K562 (cell line): Measurements from ENCODE around the gene TRABD. TPM values are rescaled to one million over a fixed set of nuclear protein-coding genes. Genes with fewer than 3 reads are reported as not detected.
A peak's percentile ranks its signal among the peaks of the same experiment; 100 is the strongest.

ENCODE experiments used
- ATAC-seq: fragments of 200-7000 bp; cut with Tn5 transposase; 3 replicates; pipeline ENCODE4 v1.9.1; 2020; ENCODE audit warnings: moderate library complexity
- BruUV-seq: library from RNA; stranded (reverse); fragments of 400-500 nt; replicated peaks from 2 replicates; lab custom pipeline; 2021; lab: Mats Ljungman, UMichigan
- CTCF ChIA-PET: fragments of 300-600 bp; formaldehyde crosslinking; extraction: SDS; loops from one replicate; lab custom pipeline; 2021; ENCODE audit warnings: low intra/inter-chr PET ratio; lab: Yijun Ruan, JAX
- POLR2A ChIA-PET: fragments of 300-600, 350-650 bp; sonication (Branson Sonifier 250); formaldehyde crosslinking; extraction: SDS; loops from one replicate; lab custom pipeline; 2021; ENCODE audit warnings: antibody characterized with exemption, inconsistent platforms; lab: Yijun Ruan, JAX
- DNase-seq, 4 experiments: peaks; one replicate each; pipeline versions ENCODE4 v3.0.0 to v3.0.0-alpha.2; 2011 to 2018; ENCODE audit warnings: low spot score in 3 of 4, mixed read lengths in 3 of 4; ENCODE audit errors: extremely low read depth in 1 of 4
- FAIRE-seq: peaks from 2 replicates; lab custom pipeline; 2011; peaks lifted over from hg19 to GRCh38; lab: Jason Lieb, UNC
- H2AFZ ChIP-seq: 2 replicates; pipeline ENCODE4 v1.6.0; 2011; ENCODE audit warnings: low read depth, low read length, control low read depth, inconsistent platforms
- H3K27ac ChIP-seq: fragments of 200-600 bp; 3 replicates; pipeline ENCODE4 v1.8.0; 2011; ENCODE audit warnings: low read depth, mild to moderate bottlenecking, control low read depth, inconsistent platforms, low read length, moderate library complexity, mixed read lengths; ENCODE audit errors: extremely low read depth
- H3K27me3 ChIP-seq, 2 experiments: fragments of 300-600 bp in 1 of 2; 2 replicates in 1 of 2; 3 replicates in 1 of 2; pipeline versions ENCODE4 v1.6.0 to v1.8.0; 2011; ENCODE audit warnings: inconsistent platforms in 2 of 2, low read length in 2 of 2, mild to moderate bottlenecking in 1 of 2, mixed read lengths in 1 of 2, moderate library complexity in 1 of 2; ENCODE audit not compliant: control insufficient read depth in 2 of 2, insufficient read depth in 2 of 2
- H3K36me3 ChIP-seq: fragments of 300-600 bp; 3 replicates; pipeline ENCODE4 v1.8.0; 2011; ENCODE audit warnings: mild to moderate bottlenecking, low read length, inconsistent platforms; ENCODE audit not compliant: control insufficient read depth, insufficient read depth
- H3K4me1 ChIP-seq, 2 experiments: fragments of 200-600 bp in 1 of 2; replicated peaks in 1 of 2; 2 replicates in 1 of 2; 3 replicates in 1 of 2; pipeline versions ENCODE4 v1.5.1 to v1.8.0; 2011; ENCODE audit warnings: inconsistent platforms in 2 of 2, low read length in 2 of 2, mild to moderate bottlenecking in 1 of 2, mixed read lengths in 1 of 2, moderate library complexity in 1 of 2; ENCODE audit not compliant: control insufficient read depth in 2 of 2, insufficient read depth in 2 of 2
- H3K4me2 ChIP-seq: 2 replicates; pipeline ENCODE4 v1.6.1; 2011; ENCODE audit warnings: low read length, control low read depth, inconsistent platforms, mixed read lengths; ENCODE audit not compliant: insufficient read depth
- H3K4me3 ChIP-seq: fragments of 200-600 bp; sonication (generic), shearing (Covaris generic); 2 replicates; pipeline ENCODE4 v1.5.1; 2016; ENCODE audit warnings: control low read depth, inconsistent platforms
- H3K79me2 ChIP-seq: fragments of 200-600 bp; 3 replicates; pipeline ENCODE4 v1.8.0; 2011; ENCODE audit warnings: low read length, inconsistent platforms; ENCODE audit not compliant: control insufficient read depth, insufficient read depth
- H3K9ac ChIP-seq, 2 experiments: 2 replicates each; pipeline versions ENCODE4 v1.6.0 to v1.6.1; 2011; ENCODE audit warnings: low read depth in 2 of 2, low read length in 2 of 2, control low read depth in 1 of 2, inconsistent platforms in 1 of 2, mild to moderate bottlenecking in 1 of 2, mixed read lengths in 1 of 2; ENCODE audit not compliant: insufficient read depth in 1 of 2
- H3K9me1 ChIP-seq: one replicate; pipeline ENCODE4 v1.6.0; 2011; ENCODE audit warnings: inconsistent platforms, mild to moderate bottlenecking, low read length, moderate library complexity; ENCODE audit not compliant: control insufficient read depth, insufficient read depth
- H3K9me3 ChIP-seq: replicated peaks from 2 replicates; pipeline ENCODE4 v1.5.1; 2011; ENCODE audit warnings: low read depth, low read length, inconsistent platforms; ENCODE audit not compliant: control insufficient read depth, insufficient read depth
- H4K20me1 ChIP-seq: replicated peaks from 2 replicates; pipeline ENCODE4 v1.6.1; 2011; ENCODE audit warnings: low read length, inconsistent platforms, mixed read lengths; ENCODE audit not compliant: control insufficient read depth, insufficient read depth
- RREB1 ChIP-seq: fragments of 250-450 bp; sonication (Bioruptor Pico); IDR thresholded peaks from 2 replicates; pipeline ENCODE4 v1.4.0; 2020
- ZNF696 ChIP-seq: fragments of 250-450 bp; sonication (Bioruptor Pico); conservative IDR thresholded peaks from 2 replicates; pipeline ENCODE4 v1.4.0; 2020; ENCODE audit warnings: mild to moderate bottlenecking, moderate library complexity
- WGBS: fragments of 100-300 bp; shearing (Covaris generic); methylation state at CpG from one replicate; pipeline ENCODE4 v1.1.6; 2016; ENCODE audit warnings: low coverage, mixed read lengths; ENCODE audit not compliant: insufficient coverage; ENCODE audit errors: missing lambda C conversion rate; 5-methylcytosine and 5-hydroxymethylcytosine counted together
- in situ Hi-C: fragments of 300-500 bp; cut with MboI; formaldehyde crosslinking; loops from 4 replicates; pipeline ENCODE4 v1.15.0; 2018; ENCODE audit warnings: inconsistent platforms, mixed read lengths
- intact Hi-C: fragments of 100-400 bp; cut with micrococcal nuclease; formaldehyde crosslinking; loops from 2 replicates; pipeline ENCODE4 v1.14.2; 2022
- polyA plus RNA-seq, 8 experiments: library from polyadenylated mRNA; depleted of rRNA in 4 of 8; stranded (reverse) in 5 of 8; unstranded in 3 of 8; fragments of >200 nt; fragmentation: Nextera tagmentation in 2 of 8; fragmentation: Illumina TruSeq in 1 of 8; extraction: Ambion mirVana in 2 of 8; extraction: Trizol in 1 of 8; gene quantifications; 2 replicates each; pipeline versions ENCODE4 v1.2.1 to v1.2.3, GENCODE V29; 2011 to 2014; ENCODE audit warnings: inconsistent platforms in 1 of 8, missing spikeins in 1 of 8
- total RNA-seq, 7 experiments: library from RNA; depleted of rRNA in 6 of 7; stranded (reverse); fragments of >200 nt in 6 of 7; fragmentation: Illumina TruSeq in 2 of 7; extraction: Trizol in 2 of 7; gene quantifications; 2 replicates each; pipeline versions ENCODE4 v1.2.1 to v1.2.3, GENCODE V29; 2011 to 2021; ENCODE audit warnings: low replicate concordance in 1 of 7

The TRABD gene
- total and polyA plus RNA-seq, 9 of the 15 experiments (the other 6 are each of a cell fraction or from before 2014, with no cell fraction given): 0.08 to 62.9 (median 14.0) TPM

DNA sequence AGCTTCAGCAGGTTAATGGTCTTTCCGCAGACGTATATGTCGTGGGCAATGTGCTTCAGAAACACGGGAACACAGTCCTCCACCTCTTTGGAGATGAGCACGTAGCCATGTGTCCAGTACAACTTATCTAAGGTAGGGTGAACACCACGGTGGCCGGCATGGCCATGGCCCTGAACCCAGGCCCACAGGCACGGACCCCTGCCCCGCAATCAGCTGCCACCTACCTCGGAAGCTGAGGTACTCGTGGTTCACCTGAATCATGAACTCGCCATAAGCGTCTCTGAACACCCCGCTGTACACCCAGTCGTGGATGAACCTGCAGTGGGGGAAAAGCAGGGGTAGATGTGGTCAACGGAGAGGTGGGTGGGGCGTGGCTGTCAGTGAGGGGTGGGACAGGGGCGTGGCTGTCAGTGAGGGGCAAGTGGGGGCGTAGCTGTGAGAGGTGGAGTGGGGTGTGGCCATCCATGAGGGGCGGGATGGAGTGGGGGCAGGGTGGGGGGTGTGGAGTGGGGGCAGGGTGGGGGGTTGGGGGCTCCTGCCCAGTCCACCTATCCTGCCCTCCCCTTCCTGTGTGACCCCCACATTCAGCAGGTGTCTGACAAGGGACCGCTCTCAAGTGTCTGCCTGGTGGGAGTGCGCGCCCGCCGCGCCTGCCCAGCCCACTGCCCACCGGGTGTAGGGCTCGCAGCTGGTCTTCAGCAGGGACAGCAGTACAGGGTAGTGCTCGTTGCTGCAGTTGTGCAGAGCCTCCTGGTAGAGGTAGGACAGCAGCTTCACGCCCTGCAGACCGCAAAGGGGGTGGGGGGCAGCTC, 40.6 kb downstream of the TRABD start:
- FAIRE-seq: no peak
- in situ Hi-C loops: no loop called here
- BruUV-seq: no TSS peak

More for the DNA sequence above, 40.6 kb downstream of the TRABD start:
- Histone ChIP-seq H3K4me1 (peaks cover 0 to 12% of the 10 kb centered on the region in 2 experiments; a peak in 2 of 5 replicates), H3K9me1 (no peaks in the 10 kb centered on the region), H4K20me1 (no peaks in the 10 kb centered on the region), H3K79me2 (no peaks in the 10 kb centered on the region), H3K36me3 (peaks cover 47% of the 10 kb centered on the region; the same call in 2 of the 3 replicates), H2AFZ (no peak overlapping the region), H3K27ac (no peak overlapping the region), H3K4me2 (no peak overlapping the region), H3K27me3 (no peaks in the 10 kb centered on the region)
- CTCF ChIA-PET: interaction anchor here (0.5 kb wide), 1 partner anchor 16 kb away, joined by 4 read pairs; no protein-coding TSS in a partner anchor
- intact Hi-C loops: no loop called here
- DNase-seq: peak in 1 of 4 experiments; percentile 37
- POLR2A ChIA-PET: interaction anchor here (0.7 kb wide), 1 partner anchor 11 kb away, joined by 3 read pairs; no protein-coding TSS in a partner anchor
- peak; percentile 36; the same call in 1 of the 3 replicates for ATAC-seq
- TF ChIP-seq ZNF696: no peak
- no peak for TF ChIP-seq RREB1 (CRISPR knock-in tag)
- TF ChIP-seq, all 486 proteins: peak for 0
- Histone ChIP-seq H3K9ac (no peak overlapping the region), H3K4me3 (no peak overlapping the region), H3K9me3 (no peaks in the 10 kb centered on the region)
- 93% methylated on average over 10 of the region's 31 CpGs for WGBS
